ENCODE data around the gene ASB10. TPM values are rescaled to one million over a fixed set of nuclear protein-coding genes. Genes with fewer than 3 reads are reported as not detected.

ASB10 gene
- total and polyA plus RNA-seq, 2 of the 13 experiments (the other 11 are each of a cell fraction or from before 2014, with no cell fraction given): not detected

- TF ChIP-seq ZBTB10 (CRISPR knock-in tag; IDR thresholded peaks at IDR 0.05; ENCODE audit: borderline replicate concordance): no peak
- no peak for TF ChIP-seq ZNF724P (CRISPR knock-in tag; IDR thresholded peaks at IDR 0.05; ENCODE audit: borderline replicate concordance)
- peak; percentile 17; the same call in 1 of the 2 replicates for TF ChIP-seq YEATS2 (CRISPR knock-in tag; IDR thresholded peaks at IDR 0.05; ENCODE audit: borderline replicate concordance)
- TF ChIP-seq NONO (IDR thresholded peaks at IDR 0.05): no peak
- TF ChIP-seq NONO (CRISPR knock-in tag; conservative IDR thresholded peaks at IDR 0.05): no peak
- no peak for TF ChIP-seq ZNF335 (CRISPR knock-in tag; IDR thresholded peaks at IDR 0.05)
- TF ChIP-seq BORCS8-MEF2B (CRISPR knock-in tag; IDR thresholded peaks at IDR 0.05): peak; percentile 55; the same call in 1 of the 2 replicates
- no peak for TF ChIP-seq SPEN (CRISPR knock-in tag; IDR thresholded peaks at IDR 0.05; ENCODE audit: low read depth)
- TF ChIP-seq ERF (CRISPR knock-in tag; IDR thresholded peaks at IDR 0.05): no peak
- no peak for TF ChIP-seq CERS6 (CRISPR knock-in tag; IDR thresholded peaks at IDR 0.05)
- 0 out of 2 replicates have a peak, but pooled peaks have one; percentile 8 for TF ChIP-seq ZNF274 (CRISPR knock-in tag; IDR thresholded peaks at IDR 0.05)
- TF ChIP-seq ZNF350 (CRISPR knock-in tag; IDR thresholded peaks at IDR 0.05; ENCODE audit: borderline replicate concordance, low read depth): no peak
- no peak; the same call in 1 of the 2 replicates for TF ChIP-seq ZNF441 (CRISPR knock-in tag; IDR thresholded peaks at IDR 0.05; ENCODE audit: borderline replicate concordance)
- TF ChIP-seq ZNF101 (CRISPR knock-in tag; IDR thresholded peaks at IDR 0.05; ENCODE audit: borderline replicate concordance, low read depth): no peak
- peak; percentile 28; the same call in 1 of the 2 replicates for TF ChIP-seq POLR2G (IDR thresholded peaks at IDR 0.05; ENCODE audit: low read depth, low read length)
- TF ChIP-seq MXD4 (CRISPR knock-in tag; IDR thresholded peaks at IDR 0.05): no peak
- TF ChIP-seq MTF2 (CRISPR knock-in tag; IDR thresholded peaks at IDR 0.05; ENCODE audit: borderline replicate concordance): no peak
- TF ChIP-seq ZIK1 (CRISPR knock-in tag; IDR thresholded peaks at IDR 0.05; ENCODE audit: borderline replicate concordance, low read depth): no peak
- no peak for TF ChIP-seq CBX5 (CRISPR knock-in tag; IDR thresholded peaks at IDR 0.05; ENCODE audit: borderline replicate concordance)
- TF ChIP-seq ZNF432 (CRISPR knock-in tag; IDR thresholded peaks at IDR 0.05; ENCODE audit: borderline replicate concordance): no peak
- no peak for TF ChIP-seq PLSCR1 (CRISPR knock-in tag; IDR thresholded peaks at IDR 0.05; ENCODE audit: borderline replicate concordance)
- TF ChIP-seq ZNF580 (CRISPR knock-in tag; IDR thresholded peaks at IDR 0.05; ENCODE audit: borderline replicate concordance, low read depth): no peak
- TF ChIP-seq SIX4 (CRISPR knock-in tag; IDR thresholded peaks at IDR 0.05): no peak
- no peak for TF ChIP-seq ZNF275 (CRISPR knock-in tag; IDR thresholded peaks at IDR 0.05; ENCODE audit: borderline replicate concordance)
These were observed 46.1 kb upstream of the ASB10 start (continued) for GRCh38 chr7:151232917-151233701.
